ENCODE results near the gene DHX57.

- TF ChIP-seq CTCF (IDR thresholded peaks at IDR 0.05; ENCODE audit: insufficient read depth, low read depth, low read length) = no peak
- TF ChIP-seq EZH2 (IDR thresholded peaks at IDR 0.05; ENCODE audit: insufficient read depth, low read length) = no peak
These were observed 124.7 kb downstream of the DHX57 start, which contains the start of gene SRSF7 for GRCh38 chr2:38750891-38751595.

Measured in astrocyte (in vitro differentiated cells and primary cell).